Stimulated activated CD8-positive, alpha-beta memory T cell treated with anti-CD3 and anti-CD28 coated beads, Interleukin-4, amount 100 ng/mL, for 48 hours (primary cell): ENCODE data around the gene EMC8.

Source experiments
- DNase-seq: peaks from one replicate; pipeline ENCODE4 v3.0.0-alpha.2; 2020

EMC8 gene

DNA sequence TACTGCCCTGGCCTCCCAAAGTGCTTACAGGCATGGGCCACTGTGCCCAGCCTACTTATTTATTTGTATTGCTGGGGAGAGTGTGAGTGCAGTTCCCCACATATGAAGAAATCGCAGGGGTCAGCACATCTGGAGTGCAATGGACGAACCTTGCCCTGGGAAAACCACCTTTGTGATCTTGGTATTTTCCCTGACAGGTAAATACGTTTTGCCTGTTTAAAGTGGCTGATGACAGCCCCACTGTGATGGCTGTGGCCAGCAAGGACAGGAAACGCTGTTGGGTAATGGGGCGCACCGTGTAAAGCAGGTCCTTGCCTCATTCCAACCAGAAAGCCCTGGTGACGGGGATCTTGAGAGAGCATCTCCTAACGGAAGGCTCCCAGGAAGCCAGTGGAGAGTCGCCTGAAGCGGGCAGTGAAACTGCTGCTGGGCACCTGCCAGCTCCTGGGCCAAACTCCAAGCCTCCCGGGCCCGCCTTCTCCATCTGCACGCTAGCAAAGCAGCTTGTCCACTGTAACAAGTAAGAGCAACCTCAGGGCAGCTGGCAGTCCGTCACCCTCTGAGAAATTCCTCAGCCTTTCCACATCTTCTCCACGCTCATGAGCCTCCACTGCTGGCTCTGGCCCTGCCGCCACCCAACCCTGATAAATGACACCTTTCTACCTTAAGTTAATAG, 17.5 kb downstream of the EMC8 start:
- no peak for DNase-seq

DNA sequence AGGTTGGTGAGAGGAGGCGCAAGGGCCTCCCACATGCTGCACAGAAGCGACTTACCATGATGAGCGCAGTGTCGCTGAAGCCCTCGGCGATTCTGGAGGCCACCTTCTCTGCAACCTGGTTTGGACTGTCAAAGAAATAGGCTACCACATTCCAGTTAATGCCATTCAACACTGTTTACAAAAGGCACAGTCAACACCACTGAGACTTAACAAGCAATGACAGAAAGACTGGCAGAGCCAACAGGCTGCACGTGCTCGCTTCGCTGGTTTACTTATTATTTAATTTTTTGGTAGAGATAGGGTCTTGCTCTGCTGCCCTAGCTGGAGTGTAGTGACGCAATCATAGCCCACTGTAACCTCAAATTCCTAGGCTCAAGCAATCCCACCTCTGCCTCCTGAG, 18.2 kb downstream of the EMC8 start:
- no peak for DNase-seq

DNA sequence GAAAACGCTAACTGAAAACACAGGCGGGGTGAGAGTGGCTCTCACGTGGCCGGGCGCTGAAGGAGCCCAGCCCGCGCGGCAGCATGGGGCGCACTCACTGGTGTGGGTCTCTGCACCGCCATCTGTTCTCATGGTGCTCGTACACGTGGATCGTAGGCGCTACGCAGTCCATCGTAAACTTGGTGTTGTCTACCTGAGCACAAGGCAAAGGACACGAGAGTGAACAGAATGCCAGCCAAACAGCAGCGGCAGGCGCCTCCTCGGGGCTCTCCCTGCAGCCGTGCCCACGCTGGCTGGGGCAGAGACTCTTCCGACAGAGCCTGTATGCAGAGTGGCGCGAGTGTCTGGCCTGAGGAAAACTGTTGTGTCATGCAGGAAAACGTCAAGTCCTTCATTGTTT, 19.1 kb downstream of the EMC8 start:
- DNase-seq = no peak

- peak; percentile 56 for DNase-seq
Measured at GRCh38 chr16:85778873-85779272, 20.5 kb downstream of the EMC8 start.

- no peak for DNase-seq
Measured at GRCh38 chr16:85777583-85778310, 21.6 kb downstream of the EMC8 start.

DNA sequence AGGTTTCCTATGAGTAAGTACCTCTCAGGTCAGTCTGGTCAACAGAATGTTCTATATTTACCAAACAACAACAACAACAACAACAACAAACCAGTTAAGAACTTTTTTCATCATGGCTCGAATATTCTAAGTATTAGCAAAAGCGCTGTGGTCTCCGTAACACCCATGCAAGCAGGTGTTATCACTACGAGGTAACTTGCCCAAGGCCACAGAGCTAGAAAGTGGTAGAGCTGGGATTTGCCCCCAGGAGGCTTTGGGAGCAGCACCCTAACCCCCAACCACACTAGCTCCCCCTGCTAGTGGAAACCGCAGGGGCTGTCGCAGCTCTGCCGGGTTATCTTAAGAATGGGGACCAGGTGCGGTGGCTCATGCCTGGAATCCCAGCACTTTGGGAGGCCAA, 24.5 kb downstream of the EMC8 start:
- DNase-seq = no peak

DNA sequence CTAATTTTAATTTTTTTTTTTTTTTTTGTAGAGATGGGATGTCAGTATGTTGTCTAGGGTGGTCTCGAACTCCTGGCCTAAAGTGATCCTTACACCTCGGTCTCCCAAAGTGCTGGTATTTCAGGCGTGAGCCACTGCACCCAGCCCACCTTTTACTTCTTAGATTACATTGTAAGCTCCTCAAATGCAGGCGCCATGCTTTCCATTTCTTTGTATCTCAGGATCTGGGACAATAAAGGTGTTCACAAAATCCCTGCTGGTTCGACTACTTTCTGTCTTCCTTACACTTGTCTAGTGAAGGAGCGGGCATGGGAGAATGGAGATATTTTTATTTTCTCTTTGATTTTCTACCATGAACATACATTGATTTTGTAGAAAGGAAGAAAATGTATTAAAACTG, 25.2 kb downstream of the EMC8 start:
- no peak for DNase-seq

DNA sequence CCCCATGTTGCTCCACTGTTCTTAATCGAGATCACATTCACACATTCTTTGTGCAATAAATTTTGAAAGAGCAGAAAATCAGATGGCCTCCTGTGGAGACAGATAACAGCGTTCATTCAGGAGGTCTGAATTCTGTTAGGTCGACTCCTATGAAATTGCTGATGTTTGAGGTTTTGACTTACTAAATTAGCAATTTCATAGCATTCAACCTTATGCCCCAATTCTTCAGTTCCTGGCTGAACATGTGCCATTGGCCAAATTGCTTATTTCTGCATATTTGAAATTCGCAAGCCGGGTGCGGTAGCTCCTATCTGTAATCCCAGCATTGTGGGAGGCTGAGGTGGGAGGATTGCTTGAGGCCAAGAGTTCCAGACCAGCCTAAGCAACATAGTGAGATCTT, 26.3 kb downstream of the EMC8 start:
- DNase-seq = no peak

DNA sequence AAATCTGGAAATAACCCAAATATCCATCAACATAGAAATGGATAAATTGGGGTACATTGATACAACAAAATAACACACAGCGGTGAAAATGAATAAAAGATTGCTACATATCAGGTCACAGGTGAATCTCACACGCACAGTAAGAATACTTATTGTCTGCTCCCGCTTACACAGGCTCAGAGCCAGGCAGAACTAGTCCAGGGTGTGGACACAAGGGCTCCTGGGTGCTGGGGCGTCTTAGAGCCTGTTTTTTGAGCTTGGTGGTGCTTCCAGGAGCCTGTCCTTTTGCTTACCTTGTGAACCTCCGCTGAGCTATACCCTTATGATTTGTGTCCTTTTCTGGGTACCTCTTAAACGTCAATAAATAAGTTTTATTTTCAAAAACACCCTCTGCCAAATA, 28.6 kb downstream of the EMC8 start:
- DNase-seq = no peak

DNA sequence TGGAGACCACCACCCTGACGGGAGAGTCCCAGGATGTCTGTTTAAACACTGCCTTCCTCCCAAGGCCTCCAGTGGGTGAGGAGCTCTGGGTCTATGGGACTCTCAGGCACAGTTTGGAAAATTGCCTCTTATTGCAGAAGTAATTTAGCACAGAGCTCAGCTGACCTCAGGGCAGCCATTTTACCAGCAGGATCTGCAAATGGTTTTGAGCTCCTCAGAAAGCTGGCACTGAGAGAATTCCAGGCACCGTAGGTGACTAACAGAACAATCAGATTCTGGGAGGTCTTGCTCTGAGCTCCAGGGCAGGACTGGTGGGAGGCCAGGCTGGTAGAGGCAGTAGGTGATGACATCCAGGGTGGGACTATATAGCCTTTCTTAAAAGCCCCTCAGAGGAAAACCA, 31.1 kb downstream of the EMC8 start:
- DNase-seq = no peak

DNA sequence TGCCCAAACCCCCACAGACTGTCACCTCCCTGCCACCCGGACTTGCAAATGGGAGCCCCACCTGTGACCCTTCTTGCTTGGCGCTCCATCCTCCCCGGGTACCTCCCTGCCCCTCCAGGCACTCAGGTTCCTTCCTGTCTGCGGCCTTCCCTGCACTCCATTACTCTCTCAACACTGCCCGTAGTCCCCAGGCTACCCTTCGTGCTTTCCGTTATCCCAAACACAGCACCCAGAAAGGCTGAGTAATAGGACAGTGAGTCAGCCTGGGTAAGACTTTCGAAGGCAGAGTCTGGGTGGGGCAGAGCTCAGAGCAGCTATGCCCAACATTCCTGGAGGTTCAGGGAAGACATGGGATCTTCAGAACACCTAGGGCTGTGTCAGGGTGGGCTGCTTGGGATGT, 31.8 kb downstream of the EMC8 start:
- DNase-seq = no peak

DNA sequence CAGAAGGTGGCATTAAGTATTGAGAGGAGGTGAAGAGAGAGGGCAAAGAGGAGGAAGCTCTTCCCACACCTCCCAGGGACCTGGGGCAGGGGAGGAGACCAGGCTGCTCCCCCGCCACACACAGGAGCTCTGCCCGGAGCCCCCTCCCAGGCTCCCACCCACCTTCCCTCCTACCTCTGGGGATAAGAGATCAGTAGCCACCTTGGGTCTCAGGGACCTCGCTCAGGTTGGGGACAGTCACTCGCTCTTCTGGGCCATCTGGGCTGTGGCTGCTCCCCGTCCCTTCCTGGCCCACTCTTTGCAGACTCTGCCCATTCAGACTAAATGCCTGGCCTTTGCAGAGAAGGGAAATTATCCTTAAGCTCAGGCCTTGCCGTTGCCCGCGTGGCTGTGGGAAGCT, 33.6 kb downstream of the EMC8 start:
- DNase-seq = no peak

DNA sequence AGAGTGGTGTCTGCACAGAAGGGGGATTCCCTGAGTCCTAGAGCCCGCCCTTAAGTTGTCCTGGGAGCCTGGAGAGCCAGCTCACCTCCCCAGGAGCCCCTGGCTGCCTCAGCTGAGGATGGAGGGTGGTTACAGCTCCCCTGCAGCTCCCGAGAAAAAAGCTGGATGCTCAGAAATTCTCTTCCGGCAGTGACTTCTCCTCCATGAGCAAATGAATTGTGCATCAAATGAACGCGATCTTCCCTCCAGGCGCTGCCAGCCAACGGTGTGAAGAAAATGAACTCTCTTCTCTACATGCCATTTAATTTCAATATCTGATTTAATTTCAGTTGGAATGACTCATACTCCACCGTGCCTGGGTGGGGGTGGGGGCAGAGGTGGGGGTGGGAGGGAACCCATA, 34.1 kb downstream of the EMC8 start:
- DNase-seq = no peak

GRCh38 chr16:85763616-85764015, 35.7 kb downstream of the EMC8 start:
- no peak for DNase-seq

GRCh38 chr16:85762970-85763369, 36.4 kb downstream of the EMC8 start:
- DNase-seq = no peak

DNA sequence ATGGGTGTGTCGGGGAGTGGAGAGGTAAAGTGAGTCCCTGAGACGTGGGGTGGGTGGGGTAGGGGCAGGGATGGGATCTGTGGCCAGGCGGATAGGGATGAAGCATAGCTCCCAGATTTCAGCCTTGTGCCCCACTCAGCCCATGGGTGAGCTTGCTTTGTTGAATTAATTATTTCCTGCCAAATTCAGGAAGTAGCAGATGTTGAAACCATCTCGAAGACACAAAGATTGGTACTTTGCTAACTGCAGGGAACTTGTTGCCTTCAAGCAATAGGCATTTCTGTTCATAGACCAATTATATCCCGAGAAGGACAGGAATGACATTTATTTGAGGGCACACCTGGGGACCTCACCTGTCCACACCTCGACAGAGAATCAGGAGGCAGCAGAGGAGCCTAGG, 37.5 kb downstream of the EMC8 start:
- DNase-seq = no peak

DNA sequence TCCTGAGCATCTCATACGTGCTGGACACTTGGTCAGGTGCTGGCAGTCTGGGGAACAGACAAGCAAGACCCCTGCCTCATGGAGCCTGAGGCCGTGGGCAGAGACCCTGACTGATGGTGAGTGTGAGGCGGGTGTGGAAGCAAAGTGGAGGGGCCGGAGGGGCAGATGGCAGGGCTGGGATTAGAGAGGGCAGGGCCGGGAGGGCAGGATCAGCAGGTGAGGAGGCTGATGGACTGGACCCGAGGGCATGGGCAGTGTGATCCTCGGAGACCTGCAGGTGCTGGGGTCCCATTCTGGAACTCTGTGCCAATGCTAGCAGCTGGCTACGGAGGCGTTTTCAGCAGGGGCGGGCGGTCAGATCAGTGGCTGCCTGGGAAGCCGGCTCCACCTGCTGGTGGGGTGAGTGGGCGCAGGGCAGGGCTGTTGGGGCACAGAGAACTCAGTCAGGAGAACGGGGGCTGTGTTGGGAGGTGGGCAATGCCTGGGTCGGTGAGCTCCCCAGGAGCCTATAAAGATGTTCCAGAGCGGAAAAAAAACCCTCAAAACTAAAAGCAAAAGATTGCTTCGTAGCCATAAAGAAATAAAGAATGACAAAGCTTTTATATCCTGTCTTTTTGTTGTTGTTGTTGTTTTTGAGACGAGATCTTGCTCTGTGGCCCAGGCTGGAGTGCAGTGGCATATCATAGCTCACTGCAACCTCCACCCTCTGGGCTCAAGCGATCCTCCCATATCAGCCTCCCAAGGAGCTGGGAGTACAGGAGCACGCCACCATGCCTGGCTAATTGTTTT, 39.5 kb downstream of the EMC8 start:
- DNase-seq = peak; percentile 60

DNA sequence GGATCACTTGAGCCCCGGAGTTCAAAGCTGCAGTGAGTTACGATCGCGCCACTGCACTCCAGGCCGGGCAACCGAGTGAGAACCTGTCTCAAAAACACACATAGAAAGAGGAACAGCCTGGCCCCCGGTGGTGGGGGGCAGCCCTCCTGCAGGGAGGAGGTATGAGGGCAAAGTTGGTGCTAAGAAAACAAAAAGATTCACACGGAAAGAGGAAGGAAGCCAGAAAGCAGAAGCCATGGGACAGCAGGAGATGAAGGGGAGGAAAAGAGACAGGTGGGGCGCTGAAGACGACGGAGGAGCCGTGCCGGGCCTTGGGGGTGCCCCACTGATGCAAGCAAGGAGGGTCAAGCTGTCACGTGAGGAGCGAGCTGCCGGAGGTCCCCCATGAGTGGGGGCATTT, 40.2 kb downstream of the EMC8 start:
- no peak for DNase-seq

GRCh38 chr16:85757341-85757822, 42.0 kb downstream of the EMC8 start:
- DNase-seq = peak; percentile 50

GRCh38 chr16:85755929-85756768, 43.2 kb downstream of the EMC8 start:
- no peak for DNase-seq

- DNase-seq = no peak
Measured at GRCh38 chr16:85754413-85754812, 44.9 kb downstream of the EMC8 start.

DNA sequence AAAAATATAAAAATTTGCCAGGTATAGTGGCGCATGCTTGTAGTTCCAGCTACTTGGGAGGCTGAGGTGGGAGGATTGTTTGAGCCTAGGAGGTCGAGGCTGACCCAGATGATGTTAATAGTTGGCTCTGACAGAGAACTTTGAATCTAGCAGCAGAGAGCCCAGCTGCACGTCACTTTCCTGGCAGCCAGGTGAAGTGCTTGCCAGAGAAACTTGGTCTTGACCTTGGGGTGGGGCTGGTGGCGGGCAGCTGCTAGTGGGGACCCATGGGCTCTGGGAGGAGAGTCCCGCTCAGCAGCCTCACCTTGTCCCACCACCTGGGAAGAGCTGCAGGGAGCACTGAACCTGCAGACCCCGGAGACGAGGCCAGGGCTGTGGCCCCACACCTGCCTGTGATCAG, 45.4 kb downstream of the EMC8 start:
- DNase-seq = no peak

- DNase-seq = no peak
Measured at GRCh38 chr16:85753559-85753958, 45.8 kb downstream of the EMC8 start.
